SK-N-SH (cell line): ENCODE data around the gene HOXA4.

Experiments used
- GATA2 ChIP-seq: sonication (generic); formaldehyde crosslinking; IDR thresholded peaks from 2 replicates; pipeline ENCODE4 v1.5.0; 2020; ENCODE audit warnings: mild to moderate bottlenecking, missing genetic modification reagents
- PBX3 ChIP-seq: IDR thresholded peaks from 2 replicates; pipeline ENCODE4; 2012
- POLR2AphosphoS5 ChIP-seq: IDR thresholded peaks from 2 replicates; pipeline ENCODE4 v1.6.1; 2012; ENCODE audit warnings: low read depth, low read length
- RFX5 ChIP-seq: IDR thresholded peaks from 2 replicates; pipeline ENCODE4 v1.6.1; 2012; ENCODE audit warnings: mild to moderate bottlenecking, improper control_type of control experiment, low read length
- YY1 ChIP-seq: IDR thresholded peaks from 2 replicates; pipeline ENCODE4 v1.4.0; 2012; ENCODE audit warnings: low read depth, mild to moderate bottlenecking

GRCh38 chr7:27101171-27101956, 29.2 kb downstream of the HOXA4 start:
- TF ChIP-seq YY1: peak; percentile 48; the same call in 1 of the 2 replicates
- TF ChIP-seq POLR2AphosphoS5: no peak
- TF ChIP-seq GATA2 (CRISPR knock-in tag): no peak
- TF ChIP-seq PBX3: no peak
- no peak for TF ChIP-seq RFX5
